Pancreas (tissue), 10 donors: ENCODE data around the gene NODAL. TPM values are rescaled to one million over a fixed set of nuclear protein-coding genes. Genes with fewer than 3 reads are reported as not detected.

Experiments used
- ATAC-seq, 4 donors: fragments of 200-7000 bp; cut with Tn5 transposase; one replicate each; pipeline versions ENCODE4 v1.8.0 to v1.9.1; 2020; ENCODE audit warnings: mild to moderate bottlenecking in 4 of 4, moderate library complexity in 4 of 4
- DNase-seq, 6 donors: peaks; one replicate each; pipeline ENCODE4 v3.0.0-alpha.2; 2020
- FAIRE-seq: peaks from 2 replicates; lab custom pipeline; 2012; peaks lifted over from hg19 to GRCh38; lab: Jason Lieb, UNC
- H3K27ac ChIP-seq, 4 donors: fragments of 200-600 bp; sonication (generic); 1 replicate in 3 of 4; 2 replicates in 1 of 4; pipeline versions ENCODE4 v1.5.0 to v1.8.0; 2020
- H3K27me3 ChIP-seq, 4 donors: fragments of 200-600 bp; one replicate each; pipeline ENCODE4 v1.8.0; 2021
- H3K36me3 ChIP-seq, 3 donors: fragments of 200-600 bp; sonication (generic) in 1 of 3; one replicate each; pipeline versions ENCODE4 v1.5.0 to v1.8.0; 2020 to 2021
- H3K4me1 ChIP-seq, 3 donors: fragments of 200-600 bp; one replicate each; pipeline ENCODE4 v1.8.0; 2021
- H3K4me3 ChIP-seq, 4 donors: fragments of 200-600 bp; sonication (generic) in 2 of 4; one replicate each; pipeline versions ENCODE4 v1.5.0 to v1.8.0; 2020 to 2021
- H3K9me3 ChIP-seq, 4 donors: fragments of 200-600 bp; one replicate each; pipeline ENCODE4 v1.8.0; 2021
- CTCF ChIP-seq, 4 donors: fragments of 200-600 bp; sonication (generic) in 3 of 4; IDR thresholded peaks; one replicate each; pipeline versions ENCODE4 v1.5.0 to v1.8.0; 2021; ENCODE audit warnings: antibody characterized with exemption in 4 of 4
- WGBS, 2 donors: extraction: QIAGEN DNeasy Blood & Tissue Kit; methylation state at CpG; one replicate each; pipeline ENCODE4 v1.1.7; 2013; 5-methylcytosine and 5-hydroxymethylcytosine counted together
- intact Hi-C, 3 donors: fragments of 100-400 bp; cut with DNase I; formaldehyde crosslinking; loops; one replicate each; pipeline versions ENCODE4 v1.11.1 to v1.14.2; 2022
- polyA plus RNA-seq, 2 donors: library from polyadenylated mRNA; stranded (reverse); fragments of 200-250 nt; gene quantifications; one replicate each; pipeline ENCODE4 v1.2.3, GENCODE V29; 2013
- total RNA-seq, 6 donors: library from RNA; stranded (reverse); fragmentation: NEBNext Ultra II Directional in 4 of 6; extraction: Animal tissue kit (Norgen Biotek cat#: 25700) in 4 of 6; gene quantifications; one replicate each; pipeline versions ENCODE4 v1.2.1 to v1.2.4, GENCODE V29; 2021 to 2023
- donor health status: healthy with polysubstance abuse.
- donor health status: DM: no; HTN: no; CAD: no; lungs with moderate emphysema.
- donor health status: DM: no; HTN: no; CAD: no.
- donor health status: control.
- donor health status: control.
- donor health status: Bipolar disorder and iron deficiency.
- donor health status: DM: yes; HTN: yes; CAD: no.
- donor health status: DM: no; HTN: no; CAD: no.
- donor health status: DM: no; HTN: no; CAD: no.
- donor health status: DM: yes; HTN: yes; CAD: no.

NODAL gene
- total and polyA plus RNA-seq, 8 donors: not detected

- intact Hi-C loops: loop anchor here in 1 of 3 donors (5.0 kb wide), 1 partner anchor 282 kb away; no protein-coding TSS in a partner anchor
- TF ChIP-seq CTCF (IDR thresholded peaks at IDR 0.05): no peak
- Histone ChIP-seq H3K36me3 (no peaks in the 10 kb centered on the region), H3K27ac (no peak overlapping the region), H3K4me1 (no peaks in the 10 kb centered on the region), H3K27me3 (no peaks in the 10 kb centered on the region), H3K9me3 (no peaks in the 10 kb centered on the region), H3K4me3 (no peak overlapping the region)
- no peak for FAIRE-seq
- DNase-seq: no peak
- WGBS, 2 donors: 85 to 89% methylated on average over 4 of the region's 4 CpGs
- ATAC-seq: no peak
Measured at GRCh38 chr10:70465278-70465677, 23.8 kb upstream of the NODAL start.

GRCh38 chr10:70462349-70462984 lies 21.0 kb upstream of the NODAL start:
- WGBS, 2 donors: 15 to 20% methylated on average over 4 of the region's 4 CpGs
- Histone ChIP-seq H3K4me1 (peaks cover 0 to 4% (median 3%) of the 10 kb centered on the region in 3 donors), H3K4me3 (no peak overlapping the region), H3K9me3 (no peaks in the 10 kb centered on the region), H3K27ac (peak overlapping the region; percentile 0 to 59 (median 44)), H3K36me3 (no peaks in the 10 kb centered on the region), H3K27me3 (no peaks in the 10 kb centered on the region)
- peak; percentile 51 to 69 (median 60) for ATAC-seq
- FAIRE-seq: no peak
- intact Hi-C loops: loop anchor here in 1 of 3 donors (2.0 to 5.0 kb wide), 2 partner anchors 75 to 298 kb away; no protein-coding TSS in a partner anchor
- DNase-seq: peak in 5 of 6 donors; percentile 77 to 91 (median 84)
- TF ChIP-seq CTCF (IDR thresholded peaks at IDR 0.05): no peak

GRCh38 chr10:70461397-70462348 lies 20.2 kb upstream of the NODAL start:
- TF ChIP-seq CTCF (IDR thresholded peaks at IDR 0.05): peak; percentile 45 to 82 (median 72)
- 29 to 31% methylated on average over 13 of the region's 13 CpGs for WGBS, 2 donors
- Histone ChIP-seq H3K9me3 (no peaks in the 10 kb centered on the region), H3K27me3 (no peaks in the 10 kb centered on the region), H3K4me1 (peaks cover 0 to 4% (median 3%) of the 10 kb centered on the region in 3 donors), H3K27ac (peak overlapping the region in 3 of 4 donors; percentile 28 to 59 (median 59)), H3K4me3 (no peak overlapping the region), H3K36me3 (no peaks in the 10 kb centered on the region)
- FAIRE-seq (no peak), DNase-seq (peak in 3 of 6 donors; percentile 31 to 62 (median 44)), ATAC-seq (peak; percentile 53 to 76 (median 70))
- intact Hi-C loops: loop anchor here in 1 of 3 donors (2.0 to 5.0 kb wide), 2 partner anchors 76 to 299 kb away; no protein-coding TSS in a partner anchor

GRCh38 chr10:70459774-70460490 lies 18.5 kb upstream of the NODAL start:
- Histone ChIP-seq H3K36me3 (no peaks in the 10 kb centered on the region), H3K27ac (no peak overlapping the region), H3K4me1 (peaks cover 0 to 4% (median 3%) of the 10 kb centered on the region in 3 donors), H3K4me3 (no peak overlapping the region), H3K9me3 (no peaks in the 10 kb centered on the region), H3K27me3 (no peaks in the 10 kb centered on the region)
- FAIRE-seq (no peak), ATAC-seq (no peak), DNase-seq (no peak)
- intact Hi-C loops: loop anchor here in 2 of 3 donors (5.0 to 10.0 kb wide), 2 partner anchors 77 to 295 kb away; no protein-coding TSS in a partner anchor
- no peak for TF ChIP-seq CTCF (IDR thresholded peaks at IDR 0.05)
- 82 to 88% methylated on average over 29 of the region's 29 CpGs for WGBS, 2 donors
